DOHH2 (cell line): ENCODE data around the gene FLNA.

Experiments
- H3F3A ChIP-seq: fragments of 200-600 bp; sonication (generic), shearing (Covaris generic); 2 replicates; pipeline ENCODE4 v1.6.0; 2016; ENCODE audit warnings: antibody characterized with exemption, mild to moderate bottlenecking; ENCODE audit not compliant: control insufficient read depth, insufficient read depth
- H3K27ac ChIP-seq: fragments of 200-600 bp; sonication (generic); 2 replicates; pipeline ENCODE4 v1.5.1; 2014; ENCODE audit warnings: low read depth, mild to moderate bottlenecking, low read length, moderate library complexity
- H3K27me3 ChIP-seq: fragments of 200-600 bp; sonication (generic); 2 replicates; pipeline ENCODE4 v1.6.1; 2014; ENCODE audit warnings: mild to moderate bottlenecking, low read length, mixed read lengths; ENCODE audit not compliant: control insufficient read depth
- H3K36me3 ChIP-seq: fragments of 200-600 bp; sonication (generic); 2 replicates; pipeline ENCODE4 v1.6.1; 2014; ENCODE audit warnings: mild to moderate bottlenecking, low read length, moderate library complexity, mixed read lengths; ENCODE audit not compliant: control insufficient read depth
- H3K4me1 ChIP-seq: fragments of 200-600 bp; sonication (generic); 2 replicates; pipeline ENCODE4 v1.6.1; 2014; ENCODE audit warnings: mild to moderate bottlenecking, low read length, mixed read lengths; ENCODE audit not compliant: control insufficient read depth
- H3K4me2 ChIP-seq: fragments of 200-600 bp; sonication (generic); 2 replicates; pipeline ENCODE4 v1.6.0; 2014; ENCODE audit warnings: mild to moderate bottlenecking, low read length, moderate library complexity
- H3K4me3 ChIP-seq: fragments of 200-600 bp; sonication (generic); 2 replicates; pipeline ENCODE4 v1.5.1; 2014; ENCODE audit warnings: mild to moderate bottlenecking, low read length, mixed read lengths
- H3K79me2 ChIP-seq: fragments of 200-600 bp; sonication (generic); 2 replicates; pipeline ENCODE4 v1.6.1; 2014; ENCODE audit warnings: mild to moderate bottlenecking, low read length, mixed read lengths; ENCODE audit not compliant: control insufficient read depth
- H3K9me2 ChIP-seq: fragments of 200-600 bp; sonication (generic); replicated peaks from 2 replicates; pipeline ENCODE4 v1.6.1; 2014; ENCODE audit warnings: mild to moderate bottlenecking, low read length, mixed read lengths; ENCODE audit not compliant: control insufficient read depth
- H3K9me3 ChIP-seq: fragments of 200-600 bp; sonication (generic); 2 replicates; pipeline ENCODE4 v1.6.1; 2014; ENCODE audit warnings: antibody characterized with exemption, low read length, mixed read lengths; ENCODE audit not compliant: control insufficient read depth, insufficient read depth
- H4K20me1 ChIP-seq: fragments of 200-600 bp; sonication (generic); 2 replicates; pipeline ENCODE4 v1.6.0; 2014; ENCODE audit warnings: low read depth, mild to moderate bottlenecking, antibody characterized with exemption, low read length, moderate library complexity; ENCODE audit not compliant: control insufficient read depth, insufficient read depth
- EZH2phosphoT487 ChIP-seq: fragments of 200-600 bp; sonication (generic); IDR thresholded peaks from 2 replicates; pipeline ENCODE4 v1.6.1; 2017; ENCODE audit warnings: borderline replicate concordance, mild to moderate bottlenecking, antibody characterized with exemption, low read length, moderate library complexity, mixed read lengths
- TF ChIP-seq, protein P1 (sequence below): fragments of 200-600 bp; sonication (generic); IDR thresholded peaks from one replicate; pipeline ENCODE4 v1.5.1; 2014; ENCODE audit warnings: antibody characterized with exemption, mild to moderate bottlenecking, low read depth, low read length; ENCODE audit not compliant: poor library complexity, severe bottlenecking

Gene FLNA

DNA sequence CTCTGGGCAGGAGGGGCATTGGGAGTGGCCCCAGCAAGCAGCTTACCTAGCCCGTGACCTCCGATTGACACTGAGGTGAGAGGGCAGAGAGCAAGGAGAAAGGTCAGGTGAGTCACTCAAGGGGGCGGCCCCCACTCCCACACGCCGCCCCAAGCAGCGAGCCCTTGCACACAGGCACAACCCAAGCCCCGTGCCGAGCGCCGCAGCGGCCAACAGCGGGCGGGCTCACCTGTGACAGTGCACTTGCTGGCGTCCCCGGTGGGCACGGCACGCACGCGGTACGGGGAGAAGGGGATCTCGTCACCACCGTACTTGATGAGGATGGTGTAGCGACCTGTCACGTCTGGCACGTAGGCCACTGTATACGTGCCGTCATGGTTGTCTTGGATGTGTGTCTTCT is 17.2 kb downstream of the FLNA start:
- Histone ChIP-seq H3K9me2 (no peaks in the 10 kb centered on the region), H3K36me3 (peaks cover 16% of the 10 kb centered on the region), H3K27ac (no peak overlapping the region), H3K27me3 (no peaks in the 10 kb centered on the region), H3K4me2 (no peak overlapping the region), H4K20me1 (no peaks in the 10 kb centered on the region), H3K79me2 (no peaks in the 10 kb centered on the region), H3K4me1 (no peaks in the 10 kb centered on the region), H3K9me3 (no peaks in the 10 kb centered on the region), H3F3A (no peaks in the 10 kb centered on the region), H3K4me3 (no peak overlapping the region)
- TF ChIP-seq, protein P1, sequence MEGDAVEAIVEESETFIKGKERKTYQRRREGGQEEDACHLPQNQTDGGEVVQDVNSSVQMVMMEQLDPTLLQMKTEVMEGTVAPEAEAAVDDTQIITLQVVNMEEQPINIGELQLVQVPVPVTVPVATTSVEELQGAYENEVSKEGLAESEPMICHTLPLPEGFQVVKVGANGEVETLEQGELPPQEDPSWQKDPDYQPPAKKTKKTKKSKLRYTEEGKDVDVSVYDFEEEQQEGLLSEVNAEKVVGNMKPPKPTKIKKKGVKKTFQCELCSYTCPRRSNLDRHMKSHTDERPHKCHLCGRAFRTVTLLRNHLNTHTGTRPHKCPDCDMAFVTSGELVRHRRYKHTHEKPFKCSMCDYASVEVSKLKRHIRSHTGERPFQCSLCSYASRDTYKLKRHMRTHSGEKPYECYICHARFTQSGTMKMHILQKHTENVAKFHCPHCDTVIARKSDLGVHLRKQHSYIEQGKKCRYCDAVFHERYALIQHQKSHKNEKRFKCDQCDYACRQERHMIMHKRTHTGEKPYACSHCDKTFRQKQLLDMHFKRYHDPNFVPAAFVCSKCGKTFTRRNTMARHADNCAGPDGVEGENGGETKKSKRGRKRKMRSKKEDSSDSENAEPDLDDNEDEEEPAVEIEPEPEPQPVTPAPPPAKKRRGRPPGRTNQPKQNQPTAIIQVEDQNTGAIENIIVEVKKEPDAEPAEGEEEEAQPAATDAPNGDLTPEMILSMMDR = no peak
- TF ChIP-seq EZH2phosphoT487 = no peak

DNA sequence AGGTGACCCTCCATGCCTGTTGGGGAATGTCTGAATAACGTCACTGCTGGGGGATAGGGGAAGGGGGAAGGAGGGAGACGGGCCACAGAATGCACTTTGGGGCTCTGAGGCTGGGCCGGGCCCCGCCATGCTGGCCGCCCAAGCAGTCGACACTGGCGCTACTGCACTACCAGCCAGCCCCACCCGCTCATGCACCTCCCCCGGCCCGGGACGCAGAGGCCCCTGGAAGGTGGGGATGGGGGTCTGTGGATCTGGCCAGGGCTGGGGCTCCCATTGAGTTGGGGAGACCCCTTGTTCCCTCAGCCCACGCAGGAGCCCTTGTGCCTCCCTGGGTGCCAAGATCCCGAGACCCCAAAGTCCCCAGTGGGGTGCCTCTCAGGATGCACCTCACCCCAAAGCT is 17.8 kb downstream of the FLNA start:
- Histone ChIP-seq H3K27me3 (no peaks in the 10 kb centered on the region), H3K79me2 (no peaks in the 10 kb centered on the region), H3K4me3 (no peak overlapping the region), H3K4me2 (no peak overlapping the region), H3K27ac (no peak overlapping the region), H3K9me3 (no peaks in the 10 kb centered on the region), H3K4me1 (no peaks in the 10 kb centered on the region), H3K36me3 (peaks cover 13% of the 10 kb centered on the region), H3F3A (no peaks in the 10 kb centered on the region), H4K20me1 (no peaks in the 10 kb centered on the region), H3K9me2 (no peaks in the 10 kb centered on the region)
- no peak for TF ChIP-seq EZH2phosphoT487
- TF ChIP-seq, protein P1 = no peak

DNA sequence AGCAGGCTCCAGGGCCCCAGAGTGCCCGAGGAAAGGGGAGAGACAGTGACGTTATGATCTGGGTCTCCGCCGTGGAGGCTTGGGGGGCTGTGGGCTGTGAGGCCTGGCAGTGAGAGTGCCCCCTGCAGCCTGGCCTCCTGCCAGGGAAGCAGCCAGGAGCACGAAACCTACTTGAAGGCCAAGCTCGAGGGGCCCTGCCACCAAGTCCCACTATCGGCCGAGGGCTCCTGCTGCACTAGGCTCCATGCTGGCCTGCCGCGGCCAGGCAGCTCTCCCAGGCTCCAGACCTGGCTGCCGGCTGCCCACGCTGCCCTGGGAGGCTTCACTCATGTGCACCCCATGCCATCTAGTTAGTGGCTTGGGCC is 18.7 kb downstream of the FLNA start:
- H4K20me1 ChIP-seq = no peaks in the 10 kb centered on the region
- no peaks in the 10 kb centered on the region for H3K27me3 ChIP-seq
- no peaks in the 10 kb centered on the region for H3K4me1 ChIP-seq
- H3K4me2 ChIP-seq = no peak overlapping the region
- H3K79me2 ChIP-seq = no peaks in the 10 kb centered on the region
- H3K9me3 ChIP-seq = no peaks in the 10 kb centered on the region
- H3K27ac ChIP-seq = no peak overlapping the region
- TF ChIP-seq EZH2phosphoT487 = no peak
- TF ChIP-seq, protein P1 = no peak
- no peaks in the 10 kb centered on the region for H3F3A ChIP-seq
- no peak overlapping the region for H3K4me3 ChIP-seq
- peaks cover 8% of the 10 kb centered on the region; the same call in 1 of the 2 replicates for H3K36me3 ChIP-seq
- H3K9me2 ChIP-seq = no peaks in the 10 kb centered on the region
